ENCODE measurements around the gene RUNX2. TPM values are rescaled to one million over a fixed set of nuclear protein-coding genes. Genes with fewer than 3 reads are reported as not detected.

The RUNX2 gene
- total and polyA plus RNA-seq, 2 of the 8 experiments (the other 6 are each of a cell fraction or from before 2014, with no cell fraction given): 0.26 to 1.2 TPM

GRCh38 chr6:45378334-45378926 is 50.3 kb downstream of the RUNX2 start:
- H3K4me1 ChIP-seq (replicated peaks in 1 of 4; ENCODE audit: control insufficient read depth in 3 of 4, insufficient read depth in 4 of 4, low read length in 3 of 4): peaks cover 0 to 4% (median 3%) of the 10 kb centered on the region in 4 experiments; a peak in 4 of 7 replicates
- peak overlapping the region; percentile 94; the same call in 1 of the 2 replicates for H4K8ac ChIP-seq (ENCODE audit: extremely low read depth, insufficient read depth, low read length)
- no peak overlapping the region for H2BK120ac ChIP-seq (replicated peaks; ENCODE audit: low read depth, low read length)
- H3K4me2 ChIP-seq (ENCODE audit: insufficient read depth in 1 of 2, low read depth in 2 of 2, low read length in 2 of 2): peak overlapping the region; percentile 83 to 90
- H3K4ac ChIP-seq (replicated peaks; ENCODE audit: insufficient read length, low read depth, low read length): no peak overlapping the region
- H2BK15ac ChIP-seq (ENCODE audit: low read length): peak overlapping the region; percentile 32; the same call in 1 of the 2 replicates
- H3K4me3 ChIP-seq (ENCODE audit: extremely low read depth in 1 of 4, insufficient read depth in 2 of 4, low read depth in 3 of 4, low read length in 4 of 4): peak overlapping the region; percentile 83 to 92 (median 89)
- H3K18ac ChIP-seq (ENCODE audit: extremely low read depth, low read length): peak overlapping the region; percentile 75
- TF ChIP-seq KDM4A (IDR thresholded peaks at IDR 0.05; ENCODE audit: low read depth, low read length, severe bottlenecking) (peak; percentile 11), SUZ12 (IDR thresholded peaks at IDR 0.05; ENCODE audit: low read length) (no peak)
- H3K23ac ChIP-seq (ENCODE audit: insufficient read length): no peak overlapping the region
- H3K79me1 ChIP-seq (ENCODE audit: low read depth, low read length): no peaks in the 10 kb centered on the region
- no peaks in the 10 kb centered on the region for H3K36me3 ChIP-seq (ENCODE audit: control insufficient read depth in 2 of 4, insufficient read depth in 4 of 4, low read length in 3 of 4)
- peak overlapping the region; percentile 88 for H4K5ac ChIP-seq (ENCODE audit: insufficient read length, low read depth, low read length)
- peaks cover 7% of the 10 kb centered on the region for H3K23me2 ChIP-seq (ENCODE audit: low read depth, low read length)
- WGBS, 2 experiments (ENCODE audit: extremely low coverage in 1 of 2, insufficient coverage in 1 of 2, insufficient read length in 1 of 2, insufficient replicate concordance in 2 of 2, low coverage in 1 of 2, low lambda C conversion rate in 2 of 2, missing lambda C conversion rate in 1 of 2): 7% methylated on average over 21 of the region's 21 CpGs; no CpG with 5 or more reads in 1 of the 2 experiments
- H2BK20ac ChIP-seq (ENCODE audit: low read length): no peak overlapping the region
- H2AFZ ChIP-seq (ENCODE audit: low read length): peak overlapping the region; percentile 89
- peak overlapping the region; percentile 69 to 90 (median 80) for H3K9ac ChIP-seq (replicated peaks in 1 of 4; ENCODE audit: extremely low read depth in 1 of 4, low read depth in 3 of 4, low read length in 3 of 4)
- no peak for DNase-seq (ENCODE audit: low read depth in 1 of 2, low spot score in 2 of 2)
- no peaks in the 10 kb centered on the region for H4K20me1 ChIP-seq (replicated peaks in 1 of 2; ENCODE audit: control insufficient read depth in 1 of 2, insufficient read depth in 2 of 2, low read length in 2 of 2)
- CTCF ChIA-PET (ENCODE audit: partially characterized antibody): interaction anchor here (0.7 to 1.9 kb wide), 3 partner anchors 11 to 236 kb away, joined by 3 to 5 read pairs (median 3); no protein-coding TSS in a partner anchor
- H3K27ac ChIP-seq (ENCODE audit: low read depth, low read length): peak overlapping the region; percentile 81
- H4K91ac ChIP-seq (replicated peaks; ENCODE audit: insufficient read length, low read length): peak overlapping the region; percentile 2
- no peaks in the 10 kb centered on the region for H3K27me3 ChIP-seq (replicated peaks in 1 of 4; ENCODE audit: control insufficient read depth in 3 of 4, extremely low read depth in 1 of 4, insufficient read depth in 3 of 4, low read length in 3 of 4)
- no peak overlapping the region for H3K14ac ChIP-seq (ENCODE audit: insufficient read length)
- peak overlapping the region; percentile 90 for H3K56ac ChIP-seq (replicated peaks; ENCODE audit: insufficient read length, low read depth, low read length)
- peak; percentile 55 for FAIRE-seq
- POLR2A ChIA-PET (ENCODE audit: partially characterized antibody): interaction anchor here (0.6 to 2.2 kb wide), 20 partner anchors 9 to 902 kb away, joined by 3 to 20 read pairs (median 4); no protein-coding TSS in a partner anchor
- peak overlapping the region; percentile 60; the same call in 1 of the 2 replicates for H2BK12ac ChIP-seq (ENCODE audit: low read depth, low read length)
- H3K9me3 ChIP-seq (ENCODE audit: insufficient read depth in 2 of 2, low read depth in 1 of 2, low read length in 1 of 2): no peaks in the 10 kb centered on the region
- H2AK5ac ChIP-seq (ENCODE audit: low read depth, low read length): no peak overlapping the region
- H3K79me2 ChIP-seq (ENCODE audit: control insufficient read depth in 1 of 2, insufficient read depth in 2 of 2, low read length in 2 of 2): peaks cover 0 to 32% of the 10 kb centered on the region in 2 experiments; a peak in 2 of 4 replicates
- H2BK5ac ChIP-seq (ENCODE audit: low read depth, low read length): peak overlapping the region; percentile 72; the same call in 1 of the 2 replicates

Data from H1 (cell line).